HepG2 (cell line): ENCODE measurements around the gene RIMBP2. TPM values are rescaled to one million over a fixed set of nuclear protein-coding genes. Genes with fewer than 3 reads are reported as not detected.

Experiments
- ATAC-seq: fragments of 200-7000 bp; cut with Tn5 transposase; 3 replicates; pipeline ENCODE4 v1.9.1; 2020; ENCODE audit warnings: mild to moderate bottlenecking, moderate library complexity
- BruUV-seq: library from RNA; stranded (reverse); fragments of 400-500 nt; replicated peaks from 2 replicates; lab custom pipeline; 2021; lab: Mats Ljungman, UMichigan
- CTCF ChIA-PET: fragments of 300-600 bp; formaldehyde crosslinking; extraction: SDS; loops from one replicate; lab custom pipeline; 2021; ENCODE audit warnings: low total read pairs, inconsistent platforms, low intra/inter-chr PET ratio; lab: Yijun Ruan, JAX
- POLR2A ChIA-PET: fragments of 350-600 bp; sonication (Branson Sonifier 250); formaldehyde crosslinking; loops from one replicate; lab custom pipeline; 2020; ENCODE audit warnings: antibody characterized with exemption, inconsistent platforms; lab: Yijun Ruan, JAX
- DNase-seq: peaks from one replicate; pipeline ENCODE4 v3.0.0-alpha.2; 2015; ENCODE audit warnings: low spot score
- FAIRE-seq: peaks from 3 replicates; lab custom pipeline; 2011; peaks lifted over from hg19 to GRCh38; lab: Jason Lieb, UNC
- H2AFZ ChIP-seq: one replicate; pipeline ENCODE4 v1.6.1; 2011; ENCODE audit warnings: low read length, inconsistent platforms
- H3K27ac ChIP-seq: fragments of 300-600 bp; 3 replicates; pipeline ENCODE4 v1.8.0; 2011; ENCODE audit warnings: mixed run types, mild to moderate bottlenecking, mixed read lengths, low read length, inconsistent platforms; ENCODE audit not compliant: insufficient read depth; ENCODE audit errors: extremely low read length
- H3K27me3 ChIP-seq, 2 experiments: fragments of 200-600 bp in 1 of 2; 2 replicates in 1 of 2; 3 replicates in 1 of 2; pipeline versions ENCODE4 v1.6.0 to v1.8.0; 2011; ENCODE audit warnings: low read length in 2 of 2, mild to moderate bottlenecking in 2 of 2, moderate library complexity in 2 of 2, inconsistent platforms in 1 of 2; ENCODE audit not compliant: insufficient read depth in 2 of 2, control insufficient read depth in 1 of 2
- H3K36me3 ChIP-seq, 2 experiments: fragments of 200-600 bp in 1 of 2; replicated peaks in 1 of 2; 2 replicates in 1 of 2; 3 replicates in 1 of 2; pipeline versions ENCODE4 v1.5.1 to v1.8.0; 2011; ENCODE audit warnings: low read length in 2 of 2, inconsistent platforms in 1 of 2; ENCODE audit not compliant: insufficient read depth in 2 of 2, control insufficient read depth in 1 of 2
- H3K4me1 ChIP-seq: 2 replicates; pipeline ENCODE4 v1.5.1; 2012; ENCODE audit warnings: low read length, inconsistent platforms; ENCODE audit not compliant: insufficient read depth
- H3K4me2 ChIP-seq: 2 replicates; pipeline ENCODE4 v1.6.0; 2011; ENCODE audit warnings: low read depth, low read length, inconsistent platforms
- H3K4me3 ChIP-seq, 3 experiments: fragments of 200-600 bp in 1 of 3; sonication (generic), shearing (Covaris generic) in 1 of 3; replicated peaks in 1 of 3; 2 replicates each; pipeline ENCODE4 v1.5.1; 2011 to 2016; ENCODE audit warnings: low read length in 3 of 3, inconsistent platforms in 2 of 3, low read depth in 2 of 3, mild to moderate bottlenecking in 2 of 3, control low read depth in 1 of 3, mixed read lengths in 1 of 3; ENCODE audit not compliant: insufficient read depth in 1 of 3
- H3K79me2 ChIP-seq: one replicate; pipeline ENCODE4 v1.6.1; 2011; ENCODE audit warnings: low read length, inconsistent platforms; ENCODE audit not compliant: insufficient read depth
- H3K9ac ChIP-seq: 2 replicates; pipeline ENCODE4 v1.6.0; 2011; ENCODE audit warnings: mild to moderate bottlenecking, low read depth, low read length, inconsistent platforms; ENCODE audit not compliant: insufficient read depth
- H3K9me3 ChIP-seq: 2 replicates; pipeline ENCODE4 v1.5.1; 2012; ENCODE audit warnings: mild to moderate bottlenecking, low read length
- H4K20me1 ChIP-seq: 2 replicates; pipeline ENCODE4 v1.6.0; 2011; ENCODE audit warnings: inconsistent platforms, mild to moderate bottlenecking, low read length, moderate library complexity; ENCODE audit not compliant: insufficient read depth
- DNMT3B ChIP-seq: conservative IDR thresholded peaks from 2 replicates; pipeline ENCODE4 v1.6.1; 2016; ENCODE audit warnings: missing biosample characterization, control low read depth
- FIP1L1 ChIP-seq: fragments of 200-400 bp; formaldehyde crosslinking; IDR thresholded peaks from 2 replicates; pipeline ENCODE4 v1.6.1; 2018; ENCODE audit warnings: low read depth, mild to moderate bottlenecking, low read length, moderate library complexity, borderline replicate concordance; ENCODE audit not compliant: insufficient read depth
- JARID2 ChIP-seq: sonication (generic); formaldehyde crosslinking; IDR thresholded peaks from 2 replicates; pipeline ENCODE4 v1.8.1; 2023; ENCODE audit warnings: missing genetic modification reagents, inconsistent platforms; ENCODE audit not compliant: insufficient replicate concordance
- KLF12 ChIP-seq: sonication (generic); formaldehyde crosslinking; IDR thresholded peaks from 2 replicates; pipeline ENCODE4 v1.4.0; 2020; ENCODE audit warnings: missing genetic modification reagents, borderline replicate concordance
- MIER2 ChIP-seq: IDR thresholded peaks from 2 replicates; pipeline ENCODE4 v1.6.1; 2016; ENCODE audit warnings: missing biosample characterization, missing genetic modification reagents
- MNT ChIP-seq: fragments of 450-650 bp; IDR thresholded peaks from 2 replicates; pipeline ENCODE4 v1.6.1; 2016
- POLR2AphosphoS2 ChIP-seq: IDR thresholded peaks from 2 replicates; pipeline ENCODE4 v1.6.1; 2011; ENCODE audit warnings: low read depth, low read length, improper control_type of control experiment
- USF2 ChIP-seq, 2 experiments: sonication (generic) in 1 of 2; formaldehyde crosslinking in 1 of 2; IDR thresholded peaks; 2 replicates each; pipeline versions ENCODE4 v1.5.1 to v1.6.1; 2011 to 2020; ENCODE audit warnings: borderline replicate concordance in 1 of 2, low read depth in 1 of 2, low read length in 1 of 2, mild to moderate bottlenecking in 1 of 2, missing genetic modification reagents in 1 of 2, moderate library complexity in 1 of 2
- ZFP91 ChIP-seq: sonication (generic); formaldehyde crosslinking; IDR thresholded peaks from 2 replicates; pipeline ENCODE4 v1.9.0; 2022; ENCODE audit warnings: missing genetic modification reagents, mild to moderate bottlenecking, borderline replicate concordance
- ZNF256 ChIP-seq: sonication (generic); formaldehyde crosslinking; conservative IDR thresholded peaks from 2 replicates; pipeline ENCODE4 v1.4.0; 2020; ENCODE audit warnings: missing genetic modification reagents
- ZNF484 ChIP-seq: sonication (generic); formaldehyde crosslinking; IDR thresholded peaks from 2 replicates; pipeline ENCODE4 v1.5.1; 2020; ENCODE audit warnings: mild to moderate bottlenecking, low read depth, missing genetic modification reagents, borderline replicate concordance
- WGBS: methylation state at CpG from one replicate; pipeline ENCODE4 v1.1.6; 2017; ENCODE audit warnings: low lambda C conversion rate; 5-methylcytosine and 5-hydroxymethylcytosine counted together
- in situ Hi-C: cut with HindIII; loops from 2 replicates; pipeline ENCODE4 v1.10.0; 2017; ENCODE audit warnings: low pct_unique_long_range_greater_than_20kb; ENCODE audit not compliant: extremely low pct_ligation_motif_present
- intact Hi-C: fragments of 100-400 bp; cut with micrococcal nuclease; formaldehyde crosslinking; loops from one replicate; pipeline ENCODE4 v1.10.0; 2022; ENCODE audit not compliant: unreplicated experiment
- polyA plus RNA-seq, 8 experiments: library from polyadenylated mRNA; depleted of rRNA in 3 of 8; stranded (reverse) in 7 of 8; unstranded in 1 of 8; fragments of >200 nt; fragmentation: Illumina TruSeq in 4 of 8; extraction: Trizol in 4 of 8; gene quantifications; 2 replicates each; pipeline versions ENCODE4 v1.2.1 to v1.2.3, GENCODE V29; 2011 to 2016; ENCODE audit warnings: low read depth in 4 of 8, missing spikeins in 1 of 8, mixed read lengths in 1 of 8; ENCODE audit not compliant: insufficient read depth in 1 of 8
- total RNA-seq, 5 experiments: library from RNA; depleted of rRNA; stranded (reverse); fragments of >200 nt; fragmentation: Illumina TruSeq; extraction: Trizol; gene quantifications; 2 replicates each; pipeline ENCODE4 v1.2.3, GENCODE V29; 2016; ENCODE audit warnings: low read depth in 1 of 5

The RIMBP2 gene
- total and polyA plus RNA-seq, 2 of the 13 experiments (the other 11 are each of a cell fraction or from before 2014, with no cell fraction given) = 0.03 TPM; not detected in 1

GRCh38 chr12:130433411-130433810, 282.7 kb downstream of the RIMBP2 start:
- H3K27ac ChIP-seq = no peak overlapping the region
- ChIA-PET POLR2A (no interaction called here), CTCF (no interaction called here)
- 22% methylated on average over 6 of the region's 6 CpGs for WGBS
- H2AFZ ChIP-seq = no peak overlapping the region
- no peaks in the 10 kb centered on the region for H3K4me1 ChIP-seq
- H4K20me1 ChIP-seq = no peaks in the 10 kb centered on the region
- BruUV-seq = no TSS peak
- H3K4me3 ChIP-seq = no peak overlapping the region
- no peak for DNase-seq
- in situ Hi-C loops (no loop called here), intact Hi-C loops (no loop called here)
- TF ChIP-seq ZFP91 (no peak), FIP1L1 (no peak), KLF12 (no peak), JARID2 (no peak), POLR2AphosphoS2 (no peak), ZNF484 (CRISPR knock-in tag) (no peak), DNMT3B (CRISPR knock-in tag) (no peak), MNT (no peak), USF2 (IDR thresholded peaks at IDR 0.05; ENCODE audit: low read depth, low read length) (no peak), USF2 (CRISPR knock-in tag; IDR thresholded peaks at IDR 0.05; ENCODE audit: borderline replicate concordance) (no peak), MIER2 (CRISPR knock-in tag) (no peak), ZNF256 (no peak)
- H3K79me2 ChIP-seq = no peaks in the 10 kb centered on the region
- peaks cover 7 to 48% of the 10 kb centered on the region in 2 experiments; a peak in 2 of 5 replicates for H3K27me3 ChIP-seq
- no peak overlapping the region for H3K4me2 ChIP-seq
- no peaks in the 10 kb centered on the region for H3K9me3 ChIP-seq
- ATAC-seq = no peak
- no peaks in the 10 kb centered on the region for H3K36me3 ChIP-seq
- no peak for FAIRE-seq
- H3K9ac ChIP-seq = no peak overlapping the region
